ENCODE measurements around the gene PSEN2.
"Not testable (repeated sequence)": the region's sequence is repeated elsewhere in the genome, so short reads cannot be mapped to it uniquely, and the experiment has no call there.

The PSEN2 gene

GRCh38 chr1:226846786-226847185 lies 23.6 kb upstream of the PSEN2 start:
- no peak overlapping the region for H3K27ac ChIP-seq
- in situ Hi-C loops (cut with HindIII; ENCODE audit: low pct_ligation_motif_present, low sequenced_read_pairs) = loop anchor here (25.0 kb wide), 1 partner anchor 209 kb away; no protein-coding TSS in a partner anchor
- H3K4me3 ChIP-seq (ENCODE audit: low read depth, low read length) = no peak overlapping the region

GRCh38 chr1:226854548-226854947 lies 15.9 kb upstream of the PSEN2 start:
- H3K27me3 ChIP-seq (replicated peaks); DNase-seq; H3K4me3 ChIP-seq (ENCODE audit: low read depth, low read length); H3K36me3 ChIP-seq (replicated peaks); in situ Hi-C loops (cut with HindIII; ENCODE audit: low pct_ligation_motif_present, low sequenced_read_pairs); H3K27ac ChIP-seq: not testable (repeated sequence)

More at GRCh38 chr1:226846786-226847185, 23.6 kb upstream of the PSEN2 start:
- DNase-seq = no peak
- Histone ChIP-seq H3K27me3 (replicated peaks) (no peaks in the 10 kb centered on the region), H3K36me3 (replicated peaks) (no peaks in the 10 kb centered on the region)
- TF ChIP-seq CTCF (IDR thresholded peaks at IDR 0.05; ENCODE audit: low read depth, low read length, missing control alignments) = no peak

GRCh38 chr1:226862890-226863289 lies 7.5 kb upstream of the PSEN2 start:
- TF ChIP-seq CTCF (IDR thresholded peaks at IDR 0.05; ENCODE audit: low read depth, low read length, missing control alignments) = no peak
- DNase-seq = peak; percentile 31
- no peaks in the 10 kb centered on the region for H3K27me3 ChIP-seq (replicated peaks)
- in situ Hi-C loops (cut with HindIII; ENCODE audit: low pct_ligation_motif_present, low sequenced_read_pairs) = no loop called here
- no peak overlapping the region for H3K4me3 ChIP-seq (ENCODE audit: low read depth, low read length)
- H3K27ac ChIP-seq = no peak overlapping the region
- no peaks in the 10 kb centered on the region for H3K36me3 ChIP-seq (replicated peaks)

- no peak for TF ChIP-seq CTCF (IDR thresholded peaks at IDR 0.05; ENCODE audit: low read depth, low read length, missing control alignments)
- Histone ChIP-seq H3K27me3 (replicated peaks) (no peaks in the 10 kb centered on the region), H3K36me3 (replicated peaks) (no peaks in the 10 kb centered on the region), H3K4me3 (ENCODE audit: low read depth, low read length) (no peak overlapping the region), H3K27ac (no peak overlapping the region)
- DNase-seq = peak; percentile 53
- in situ Hi-C loops (cut with HindIII; ENCODE audit: low pct_ligation_motif_present, low sequenced_read_pairs) = no loop called here
Observed at GRCh38 chr1:226863446-226863845, 7.0 kb upstream of the PSEN2 start.

- TF ChIP-seq CTCF (IDR thresholded peaks at IDR 0.05; ENCODE audit: low read depth, low read length, missing control alignments) = no peak
- H3K4me3 ChIP-seq (ENCODE audit: low read depth, low read length) = no peak overlapping the region
- no peak for DNase-seq
- no peak overlapping the region for H3K27ac ChIP-seq
- in situ Hi-C loops (cut with HindIII; ENCODE audit: low pct_ligation_motif_present, low sequenced_read_pairs) = no loop called here
- no peaks in the 10 kb centered on the region for H3K27me3 ChIP-seq (replicated peaks)
- no peaks in the 10 kb centered on the region for H3K36me3 ChIP-seq (replicated peaks)
Observed at GRCh38 chr1:226864311-226864710, 6.1 kb upstream of the PSEN2 start.

GRCh38 chr1:226865590-226865989 lies 4.8 kb upstream of the PSEN2 start:
- DNase-seq = no peak
- H3K4me3 ChIP-seq (ENCODE audit: low read depth, low read length) = no peak overlapping the region
- TF ChIP-seq CTCF (IDR thresholded peaks at IDR 0.05; ENCODE audit: low read depth, low read length, missing control alignments) = no peak
- no peaks in the 10 kb centered on the region for H3K27me3 ChIP-seq (replicated peaks)
- H3K27ac ChIP-seq = no peak overlapping the region
- in situ Hi-C loops (cut with HindIII; ENCODE audit: low pct_ligation_motif_present, low sequenced_read_pairs) = no loop called here
- no peaks in the 10 kb centered on the region for H3K36me3 ChIP-seq (replicated peaks)

Measured in brain microvascular endothelial cell (primary cell).